Measurements from ENCODE around the gene LIN52.

The LIN52 gene

GRCh38 chr14:74237441-74237840 lies 152.7 kb downstream of the LIN52 start:
- DNase-seq (ENCODE audit: low read depth), result no peak

GRCh38 chr14:74238974-74239847 lies 154.5 kb downstream of the LIN52 start, which contains the start of gene VSX2:
VSX2 (plus strand) TSS chr14:74239449; CDS start chr14:74239562, 113 bp downstream.
- DNase-seq (ENCODE audit: low read depth), result no peak

- no peak for DNase-seq (ENCODE audit: low read depth)
Measured at GRCh38 chr14:74239848-74240793, 155.4 kb downstream of the LIN52 start.

GRCh38 chr14:74240794-74241651 lies 156.3 kb downstream of the LIN52 start:
- DNase-seq (ENCODE audit: low read depth), result no peak

- DNase-seq (ENCODE audit: low read depth), result no peak
Measured at GRCh38 chr14:74241652-74242017, 156.9 kb downstream of the LIN52 start.

GRCh38 chr14:74242021-74242779 lies 157.4 kb downstream of the LIN52 start:
- no peak for DNase-seq (ENCODE audit: low read depth)

GRCh38 chr14:74242780-74243042 lies 158.0 kb downstream of the LIN52 start:
- no peak for DNase-seq (ENCODE audit: low read depth)

- DNase-seq (ENCODE audit: low read depth), result no peak
Measured at GRCh38 chr14:74243051-74243450, 158.3 kb downstream of the LIN52 start.

- no peak for DNase-seq (ENCODE audit: low read depth)
Measured at GRCh38 chr14:74244115-74244514, 159.4 kb downstream of the LIN52 start.

- DNase-seq (ENCODE audit: low read depth), result no peak
Measured at GRCh38 chr14:74245292-74245691, 160.5 kb downstream of the LIN52 start.

GRCh38 chr14:74246542-74246941 lies 161.8 kb downstream of the LIN52 start:
- no peak for DNase-seq (ENCODE audit: low read depth)

GRCh38 chr14:74248017-74248416 lies 163.3 kb downstream of the LIN52 start:
- no peak for DNase-seq (ENCODE audit: low read depth)

- DNase-seq (ENCODE audit: low read depth), result no peak
Measured at GRCh38 chr14:74249433-74250375, 164.9 kb downstream of the LIN52 start.
